ENCODE data around the gene LPP. TPM values are rescaled to one million over a fixed set of nuclear protein-coding genes. Genes with fewer than 3 reads are reported as not detected.

Gene LPP
- total RNA-seq, 1 donor from 2014 or later: 114 TPM

- DNase-seq (ENCODE audit: missing footprints) (no peak), ATAC-seq (no peak)
- intact Hi-C loops (cut with DNase I): no loop called here
These were observed 592.4 kb downstream of the LPP start for GRCh38 chr3:188746291-188746783.

GRCh38 chr3:188747489-188747888 lies 593.5 kb downstream of the LPP start:
- ATAC-seq: no peak

GRCh38 chr3:188749010-188749617 lies 595.2 kb downstream of the LPP start:
- intact Hi-C loops (cut with DNase I): no loop called here
- no peak for DNase-seq (ENCODE audit: missing footprints)
- ATAC-seq: no peak

More at GRCh38 chr3:188747489-188747888, 593.5 kb downstream of the LPP start:
- no peak for DNase-seq (ENCODE audit: missing footprints)
- intact Hi-C loops (cut with DNase I): no loop called here

DNA sequence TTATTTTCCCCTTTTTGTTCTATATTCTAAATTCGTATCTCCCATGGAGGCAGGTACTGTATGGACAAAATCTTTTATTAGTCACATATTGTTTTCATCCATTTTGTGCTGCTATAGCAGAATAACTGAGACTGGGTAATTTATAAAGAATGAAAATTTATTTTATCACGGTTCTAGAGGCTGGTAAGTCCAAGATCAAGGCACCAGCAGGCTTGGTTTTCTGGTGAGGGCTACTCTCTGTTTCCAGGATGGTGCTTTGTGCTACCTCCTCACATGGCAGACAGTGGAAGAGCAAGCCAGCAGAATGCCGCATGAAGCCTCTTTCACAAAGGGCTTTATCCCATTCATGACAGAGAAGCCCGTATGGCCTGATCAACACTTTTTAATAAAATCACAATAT lies 595.9 kb downstream of the LPP start:
- intact Hi-C loops (cut with DNase I): no loop called here
- no peak for ATAC-seq
- DNase-seq (ENCODE audit: missing footprints): no peak

- DNase-seq (ENCODE audit: missing footprints): no peak
- ATAC-seq: no peak
- intact Hi-C loops (cut with DNase I): no loop called here
These were observed 596.7 kb downstream of the LPP start for GRCh38 chr3:188750617-188751016.

DNA sequence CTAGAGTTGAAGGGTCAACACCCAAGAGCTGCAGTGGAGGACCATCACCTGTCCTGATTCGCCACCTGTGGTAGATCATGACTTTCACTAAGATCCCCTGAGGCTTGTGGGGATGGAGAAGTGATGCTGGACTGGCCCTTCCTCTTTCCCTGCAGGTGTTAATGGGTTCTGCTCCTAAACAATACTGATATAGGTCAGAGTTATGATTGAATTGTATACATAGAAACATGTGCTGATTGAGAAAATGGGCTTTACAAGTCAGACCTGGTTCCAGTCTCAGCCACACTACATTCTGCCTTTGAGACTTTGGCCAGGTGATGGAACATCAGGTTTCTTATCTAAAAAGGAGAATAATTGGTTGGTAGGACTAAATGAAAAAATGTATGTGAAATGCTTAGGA lies 598.9 kb downstream of the LPP start:
- DNase-seq (ENCODE audit: missing footprints): no peak
- intact Hi-C loops (cut with DNase I): no loop called here
- no peak for ATAC-seq

GRCh38 chr3:188754267-188754666 lies 600.3 kb downstream of the LPP start:
- no peak for DNase-seq (ENCODE audit: missing footprints)
- ATAC-seq: no peak
- intact Hi-C loops (cut with DNase I): no loop called here

DNA sequence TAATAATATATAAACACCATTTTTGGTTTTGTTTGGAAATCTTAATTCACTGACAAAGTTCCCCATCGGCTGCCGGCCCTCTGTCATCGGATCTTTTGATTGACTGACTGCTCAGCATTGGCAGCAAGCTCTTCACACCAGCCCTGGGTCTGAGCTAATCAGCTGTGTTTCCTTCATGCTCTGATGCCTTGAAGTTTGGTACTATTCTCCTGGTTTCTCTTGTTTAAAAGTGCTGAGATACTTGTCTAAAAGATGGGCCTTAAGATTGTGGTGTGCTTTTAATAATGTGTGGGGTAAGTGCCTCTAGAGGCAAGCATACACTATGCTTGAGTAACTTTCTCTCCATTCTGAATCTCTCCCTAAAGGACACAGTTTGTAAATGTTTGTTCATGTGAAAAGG lies 602.3 kb downstream of the LPP start:
- intact Hi-C loops (cut with DNase I): no loop called here
- no peak for DNase-seq (ENCODE audit: missing footprints)
- ATAC-seq: no peak

DNA sequence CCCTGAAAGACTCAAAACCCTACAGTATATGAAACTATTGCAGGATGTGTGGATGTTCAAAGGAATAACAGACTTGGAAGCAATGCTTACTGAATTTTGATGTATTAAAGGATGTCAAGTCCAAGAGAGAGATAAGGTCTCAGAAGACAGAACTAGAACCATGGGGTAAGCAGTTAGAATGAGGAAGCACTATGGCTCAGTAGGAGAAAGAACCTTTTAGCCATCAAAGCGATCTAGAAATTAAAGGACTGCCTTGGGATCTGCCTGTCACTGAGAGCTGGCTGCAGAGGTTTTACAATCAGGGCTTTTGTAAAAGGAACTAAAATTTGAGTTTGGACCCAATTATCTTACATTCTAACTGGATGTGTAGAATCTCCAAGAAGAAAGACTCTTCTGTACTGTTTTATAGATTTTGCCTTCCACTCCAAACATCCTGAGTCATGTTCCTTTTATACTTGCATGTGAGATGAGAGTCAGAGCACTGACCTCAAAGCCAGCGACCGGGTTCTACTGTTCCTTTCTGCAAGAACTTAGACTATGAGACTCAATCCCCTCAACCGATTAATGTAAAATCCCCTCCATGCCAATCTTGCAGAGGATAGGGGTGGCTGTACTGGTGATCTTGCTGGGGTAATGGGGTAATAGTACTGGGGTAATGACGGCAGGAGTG lies 605.5 kb downstream of the LPP start:
- ATAC-seq (no peak), DNase-seq (ENCODE audit: missing footprints) (no peak)
- intact Hi-C loops (cut with DNase I): loop anchor here (10.0 kb wide), 1 partner anchor 1025 kb away; no protein-coding TSS in a partner anchor

- DNase-seq (ENCODE audit: missing footprints): no peak
- intact Hi-C loops (cut with DNase I): loop anchor here (10.0 kb wide), 1 partner anchor 1026 kb away; no protein-coding TSS in a partner anchor
- ATAC-seq: no peak
These were observed 606.5 kb downstream of the LPP start for GRCh38 chr3:188760408-188760807.

- no peak for ATAC-seq
- intact Hi-C loops (cut with DNase I): loop anchor here (10.0 kb wide), 1 partner anchor 1027 kb away; no protein-coding TSS in a partner anchor
- no peak for DNase-seq (ENCODE audit: missing footprints)
These were observed 607.5 kb downstream of the LPP start for GRCh38 chr3:188761439-188761838.

GRCh38 chr3:188761964-188762363 lies 608.0 kb downstream of the LPP start:
- DNase-seq (ENCODE audit: missing footprints) (no peak), ATAC-seq (no peak)
- intact Hi-C loops (cut with DNase I): loop anchor here (10.0 kb wide), 1 partner anchor 1027 kb away; no protein-coding TSS in a partner anchor

DNA sequence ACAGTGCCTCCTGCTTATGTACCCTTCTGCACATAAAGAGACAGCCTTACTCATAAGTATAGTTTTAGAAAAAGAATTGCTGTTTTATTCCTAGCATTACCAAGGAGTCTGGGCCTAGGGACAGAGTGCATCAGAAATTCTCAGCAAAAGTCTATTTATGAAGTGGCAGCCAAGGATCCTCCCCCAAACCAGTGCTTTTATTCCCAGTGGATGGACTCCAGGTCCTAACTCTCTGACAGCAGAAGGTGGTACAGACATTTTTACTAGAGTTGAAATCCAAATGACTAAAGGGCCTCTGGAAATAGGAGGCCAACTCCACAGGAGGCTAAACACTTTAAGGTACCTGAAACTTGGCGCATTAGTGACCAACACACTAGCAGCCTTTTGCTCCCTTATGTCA lies 610.7 kb downstream of the LPP start:
- ATAC-seq: peak; percentile 16
- intact Hi-C loops (cut with DNase I): loop anchor here (10.0 kb wide), 1 partner anchor 1030 kb away; no protein-coding TSS in a partner anchor
- no peak for DNase-seq (ENCODE audit: missing footprints)

DNA sequence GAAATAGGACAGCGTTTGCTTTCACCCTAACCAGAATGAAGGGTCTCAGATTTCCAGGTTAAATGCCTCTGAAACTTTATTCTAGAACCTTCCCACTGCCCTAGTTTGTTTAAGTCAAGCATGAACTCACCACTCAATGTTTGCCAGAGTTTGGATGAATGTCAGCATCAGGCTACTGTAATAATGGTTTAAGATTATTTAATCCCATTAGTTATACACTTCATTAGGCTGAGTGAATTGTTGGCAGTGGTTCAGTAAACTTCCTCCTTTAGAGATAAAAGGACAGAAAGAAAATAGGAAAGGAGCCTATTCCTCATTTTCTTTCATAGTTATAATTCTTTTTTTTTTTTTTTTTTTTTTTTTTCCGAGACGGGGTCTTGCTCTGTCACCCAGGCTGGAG lies 615.9 kb downstream of the LPP start:
- intact Hi-C loops (cut with DNase I): loop anchor here (10.0 kb wide), 1 partner anchor 1035 kb away; no protein-coding TSS in a partner anchor
- no peak for DNase-seq (ENCODE audit: missing footprints)
- ATAC-seq: no peak

GRCh38 chr3:188772886-188773285 lies 618.9 kb downstream of the LPP start:
- DNase-seq (ENCODE audit: missing footprints) (no peak), ATAC-seq (peak; percentile 49)
- intact Hi-C loops (cut with DNase I): no loop called here

- intact Hi-C loops (cut with DNase I): no loop called here
- ATAC-seq (no peak), DNase-seq (ENCODE audit: missing footprints) (no peak)
These were observed 621.5 kb downstream of the LPP start for GRCh38 chr3:188775412-188775811.

DNA sequence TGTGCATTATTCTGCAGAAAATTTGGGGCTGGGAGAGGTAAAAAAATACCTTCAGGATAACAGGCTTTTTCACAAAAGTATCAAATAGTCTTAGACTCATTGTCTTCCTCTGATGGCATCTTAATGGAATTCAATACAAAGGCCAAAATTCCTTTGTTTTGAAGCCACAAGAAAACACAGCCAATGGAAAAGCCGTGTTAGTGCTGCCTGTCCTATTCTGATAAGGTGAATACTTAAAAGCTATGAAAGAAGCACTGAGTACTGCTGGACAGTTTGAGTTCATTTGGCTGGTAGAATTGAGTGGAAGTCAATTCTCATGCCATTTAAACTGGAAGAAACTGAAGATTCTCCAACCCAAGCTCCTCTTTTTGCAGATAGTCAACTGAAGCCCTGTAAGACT lies 622.5 kb downstream of the LPP start:
- intact Hi-C loops (cut with DNase I): no loop called here
- no peak for DNase-seq (ENCODE audit: missing footprints)
- no peak for ATAC-seq

GRCh38 chr3:188778091-188778852 lies 624.3 kb downstream of the LPP start:
- DNase-seq (ENCODE audit: missing footprints) (no peak), ATAC-seq (no peak)
- intact Hi-C loops (cut with DNase I): no loop called here

- peak; percentile 11 for ATAC-seq
- intact Hi-C loops (cut with DNase I): no loop called here
- no peak for DNase-seq (ENCODE audit: missing footprints)
These were observed 625.5 kb downstream of the LPP start for GRCh38 chr3:188779281-188779980.

All from Right ventricle myocardium inferior (tissue), 1 donor.